HG03354 (cell line): ENCODE results near the gene VWA5B1.

Source experiments
- ATAC-seq: cut with Tn5 transposase; IDR thresholded peaks from one replicate; pipeline ENCODE4 v1.9.1; 2021; ENCODE audit warnings: mild to moderate bottlenecking; ENCODE audit not compliant: unreplicated experiment, poor library complexity, severe bottlenecking

The VWA5B1 gene

DNA sequence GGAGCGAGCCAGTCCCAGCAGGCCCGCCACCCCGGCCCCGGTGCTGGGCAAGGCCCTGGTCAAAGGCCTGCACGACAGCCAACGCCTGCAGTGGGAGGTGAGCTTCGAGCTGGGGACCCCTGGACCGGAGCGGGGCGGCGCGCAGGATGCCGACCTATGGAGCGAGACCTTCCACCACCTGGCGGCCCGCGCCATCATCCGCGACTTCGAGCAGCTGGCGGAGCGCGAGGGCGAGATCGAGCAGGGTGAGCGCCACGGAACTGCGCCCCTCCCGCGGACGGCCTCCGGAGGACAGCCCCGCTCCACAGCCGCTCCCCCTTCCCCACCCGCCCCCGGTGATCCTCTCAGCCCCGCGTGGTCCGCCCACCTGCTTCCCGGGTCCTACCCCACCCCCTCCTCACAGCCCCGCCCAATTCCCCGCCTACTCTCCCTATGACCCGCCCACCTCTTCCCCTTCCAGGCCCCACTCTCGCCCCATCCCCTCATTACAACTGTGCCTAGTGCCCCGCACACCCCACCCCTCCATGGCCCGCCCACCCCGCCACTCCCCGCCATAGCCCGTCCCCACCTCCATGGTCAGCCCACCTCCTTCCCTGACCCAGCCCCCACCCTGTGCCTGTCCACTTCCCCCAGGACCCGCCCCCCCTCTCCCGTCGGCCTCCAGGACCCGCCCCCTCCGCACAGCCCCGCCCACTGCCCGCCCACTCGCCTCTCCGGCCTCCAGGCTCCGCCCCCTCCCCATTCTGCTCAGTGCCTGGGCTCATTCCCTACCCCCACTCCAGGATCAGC lies 52.7 kb downstream of the VWA5B1 start:
- ATAC-seq: no peak

DNA sequence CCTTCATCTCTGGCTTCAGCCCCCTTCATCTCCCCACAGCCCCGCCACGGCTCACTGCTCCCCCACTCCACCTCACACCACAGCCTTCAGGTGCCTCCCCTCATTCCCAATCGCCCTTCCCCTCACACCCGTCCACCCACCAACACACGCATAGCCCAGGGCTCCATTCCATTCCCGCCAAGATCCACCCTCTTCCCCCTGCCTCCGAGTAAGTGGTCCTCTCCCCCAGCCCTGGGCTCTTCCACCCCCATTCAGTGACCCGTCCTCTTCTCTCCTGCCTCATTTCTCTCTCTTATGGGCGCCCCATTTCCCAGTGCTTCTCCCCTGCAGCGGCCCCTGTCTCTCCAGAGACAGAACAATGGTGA lies 53.2 kb downstream of the VWA5B1 start:
- ATAC-seq: no peak

DNA sequence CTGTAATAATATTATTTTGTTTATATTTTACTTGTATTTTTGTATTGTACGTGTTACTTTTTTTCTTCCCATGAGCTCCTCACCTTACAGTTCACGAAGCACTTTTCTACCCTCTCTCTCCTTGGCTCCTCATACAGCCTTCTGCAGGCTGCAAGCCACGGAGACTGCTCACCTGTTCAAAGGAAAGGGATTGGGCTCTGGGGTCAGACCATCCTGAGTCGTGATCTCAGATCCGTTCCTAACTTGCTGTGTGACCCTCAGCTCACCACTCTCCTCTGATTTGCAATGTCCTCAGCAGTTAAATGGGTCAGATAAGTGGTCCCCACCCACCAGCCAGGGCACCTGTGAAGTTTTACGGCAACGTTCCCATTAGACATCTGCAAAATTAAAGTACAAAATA lies 54.1 kb downstream of the VWA5B1 start:
- ATAC-seq: no peak

DNA sequence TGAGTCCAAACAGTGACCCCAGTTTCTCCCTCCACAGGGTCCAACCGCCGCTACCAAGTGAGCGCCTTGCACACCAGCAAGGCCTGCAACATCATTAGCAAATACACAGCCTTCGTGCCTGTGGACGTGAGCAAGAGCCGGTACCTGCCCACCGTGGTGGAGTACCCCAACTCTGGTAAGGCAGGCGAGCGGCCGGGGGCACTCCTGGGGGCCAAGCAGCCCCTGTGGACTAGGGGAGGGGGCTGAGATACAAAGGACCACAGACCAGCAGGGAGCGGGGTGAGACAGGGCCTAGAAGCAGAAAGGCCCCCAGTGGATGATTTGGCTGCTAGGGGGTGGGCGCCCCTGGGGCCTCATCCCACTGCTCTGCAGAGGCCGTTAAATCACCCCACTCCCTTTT lies 54.7 kb downstream of the VWA5B1 start:
- no peak for ATAC-seq

DNA sequence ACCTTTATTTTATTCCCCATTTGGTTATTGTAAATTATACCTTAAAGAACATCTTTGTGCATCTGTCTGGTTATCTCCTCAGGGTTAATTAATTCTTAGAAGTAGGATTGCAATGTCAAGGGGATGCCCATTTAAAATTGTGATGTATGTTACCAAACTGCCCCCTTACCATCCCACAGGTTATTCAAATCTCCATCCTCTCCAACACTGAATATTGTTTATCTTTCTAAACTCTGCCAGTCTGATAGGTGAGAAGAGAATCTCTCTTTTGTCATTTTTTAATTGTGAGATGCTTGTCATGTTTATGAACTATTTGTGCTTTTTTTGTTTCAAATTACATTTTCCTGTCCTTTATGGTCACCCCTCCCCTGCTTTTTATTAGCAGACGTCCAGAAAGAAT lies 55.8 kb downstream of the VWA5B1 start:
- ATAC-seq: no peak

DNA sequence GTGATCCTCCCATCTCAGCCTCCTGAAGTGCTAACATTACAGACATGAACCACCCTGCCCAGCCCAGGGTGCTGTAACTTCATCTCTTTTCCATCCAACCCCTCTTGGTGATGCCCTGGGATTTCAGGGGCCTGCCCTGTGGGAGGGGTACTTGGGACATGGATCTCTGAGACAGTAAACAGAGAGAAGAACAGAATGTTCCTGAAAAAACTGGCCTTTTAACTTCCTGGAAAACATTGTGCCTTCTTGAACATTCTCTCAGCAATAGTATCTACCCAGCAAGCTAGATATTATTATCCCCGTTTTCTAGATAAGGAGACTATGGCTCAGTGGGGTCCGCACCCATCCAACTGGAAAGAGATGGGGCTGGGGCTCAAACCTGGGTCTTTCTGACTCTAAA lies 57.0 kb downstream of the VWA5B1 start:
- ATAC-seq: no peak

DNA sequence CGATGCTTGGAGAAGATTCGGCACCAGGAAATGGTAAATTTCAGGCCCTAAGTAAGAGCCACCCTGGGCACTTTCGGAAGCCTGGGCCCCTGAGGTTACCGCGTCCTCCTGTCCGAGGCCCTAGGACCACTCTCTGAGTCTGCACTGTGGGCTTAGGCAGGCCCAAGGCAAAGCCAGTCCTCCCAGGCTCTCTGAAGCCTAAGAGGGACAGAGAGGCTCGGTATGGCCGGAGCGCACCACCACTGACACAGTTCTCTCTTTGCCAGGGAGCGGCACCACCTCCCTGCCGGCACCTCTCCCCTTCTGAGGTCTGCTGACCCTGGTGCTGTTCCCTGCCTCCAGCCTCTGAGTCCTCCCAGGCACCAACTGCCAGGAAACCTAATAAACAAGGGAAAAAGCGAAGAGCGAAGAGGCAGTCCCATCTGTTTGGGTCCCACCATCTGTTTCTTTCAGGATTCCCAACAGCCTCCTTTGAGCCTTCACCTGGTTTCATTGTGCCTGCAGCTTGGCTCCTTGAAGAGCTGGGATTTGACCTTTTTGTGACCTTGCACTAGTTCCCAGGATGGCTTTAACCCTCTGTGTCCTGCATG lies 57.7 kb downstream of the VWA5B1 start:
- no peak for ATAC-seq

DNA sequence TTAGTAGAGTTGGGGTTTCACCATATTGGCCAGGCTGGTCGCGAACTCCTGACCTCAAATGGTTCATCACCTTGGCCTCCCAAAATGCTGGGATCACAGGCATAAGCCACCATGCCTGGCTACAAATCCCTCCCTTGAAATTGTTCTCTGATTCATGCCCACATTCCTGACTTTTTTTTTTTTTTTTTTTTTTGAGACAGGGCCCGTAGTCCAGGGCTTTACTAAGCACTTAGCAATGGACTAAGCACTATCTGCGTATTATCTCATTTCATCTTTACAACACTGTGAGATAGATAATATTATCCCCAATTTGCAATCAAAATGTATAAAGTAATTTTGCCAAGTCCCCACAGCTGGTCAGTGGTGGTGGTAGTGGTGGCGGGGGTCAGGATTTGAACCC lies 58.9 kb downstream of the VWA5B1 start:
- ATAC-seq: no peak

DNA sequence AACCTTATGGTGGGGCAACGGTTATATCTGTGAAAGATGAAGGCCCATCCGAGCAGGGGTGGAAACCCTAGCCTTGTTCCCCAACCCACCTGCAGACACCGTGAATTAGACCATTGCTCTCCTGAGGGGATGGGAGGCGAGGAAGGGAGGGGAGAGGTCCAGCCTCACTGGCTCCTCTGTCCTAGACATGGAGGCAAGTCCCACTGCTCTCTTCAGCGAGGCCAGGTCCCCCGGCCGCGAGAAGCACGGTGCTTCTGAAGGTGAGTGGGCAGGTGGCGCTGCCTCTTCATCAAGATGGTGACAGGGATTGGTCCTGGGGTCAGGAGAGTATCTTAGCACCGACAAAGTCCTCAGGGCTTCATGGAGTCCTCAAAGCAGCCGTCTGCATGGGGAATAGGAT lies 59.3 kb downstream of the VWA5B1 start:
- ATAC-seq: no peak

DNA sequence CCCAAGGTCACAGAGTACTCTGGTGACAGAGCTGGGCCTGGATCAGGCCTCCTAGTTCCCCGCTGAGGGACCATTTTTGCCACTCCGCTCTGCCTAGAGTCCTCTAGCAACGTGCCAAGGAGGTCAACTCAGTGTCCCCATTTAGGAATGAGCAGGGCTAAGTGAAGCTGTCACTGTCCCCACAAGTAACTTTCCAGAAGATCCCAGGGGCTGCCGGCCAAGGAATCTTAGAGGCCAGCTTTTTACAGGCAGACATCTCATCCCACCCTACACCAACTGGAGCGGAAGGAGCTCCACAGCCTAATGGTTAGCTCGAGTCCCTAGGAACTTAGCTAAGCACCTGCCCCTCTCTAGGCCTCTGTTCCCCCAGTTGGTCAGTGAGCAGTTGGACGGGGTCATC lies 59.7 kb downstream of the VWA5B1 start:
- no peak for ATAC-seq

DNA sequence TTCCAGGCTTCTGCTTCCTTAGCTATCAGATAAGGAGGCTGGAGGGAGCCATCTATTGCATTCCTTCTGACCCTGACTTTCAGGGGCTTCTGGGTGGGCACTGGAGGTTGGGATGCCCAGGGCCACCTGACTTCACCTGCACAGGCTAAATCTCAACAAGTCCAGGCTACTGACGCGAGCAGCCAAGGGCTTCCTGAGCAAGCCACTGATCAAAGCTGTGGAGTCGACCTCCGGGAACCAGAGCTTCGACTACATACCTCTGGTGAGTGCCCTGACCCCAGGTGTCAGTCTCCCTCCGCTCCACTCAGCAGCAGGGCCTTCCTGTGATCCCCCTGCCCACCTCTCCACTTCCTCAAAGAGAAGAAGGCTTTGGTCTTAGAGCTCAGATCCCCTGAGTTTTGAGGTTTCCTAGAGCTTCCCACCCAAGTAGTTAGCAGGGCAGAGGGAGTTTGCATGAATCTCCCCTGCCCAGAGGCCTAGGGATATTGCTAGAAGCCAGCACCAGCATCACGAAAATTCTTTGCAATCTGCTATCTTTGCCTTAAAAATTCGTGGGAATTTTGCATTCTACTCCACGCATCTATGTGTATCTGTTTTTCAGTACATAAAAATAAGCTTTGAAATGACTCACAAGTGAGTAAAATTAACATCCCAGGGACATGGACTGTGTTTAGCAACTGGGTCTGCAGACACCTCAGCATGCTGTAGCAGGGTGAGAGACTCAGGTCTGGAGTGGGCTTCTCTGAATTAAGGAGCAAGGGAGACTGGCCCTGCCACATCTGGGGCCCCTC lies 61.4 kb downstream of the VWA5B1 start:
- no peak for ATAC-seq

DNA sequence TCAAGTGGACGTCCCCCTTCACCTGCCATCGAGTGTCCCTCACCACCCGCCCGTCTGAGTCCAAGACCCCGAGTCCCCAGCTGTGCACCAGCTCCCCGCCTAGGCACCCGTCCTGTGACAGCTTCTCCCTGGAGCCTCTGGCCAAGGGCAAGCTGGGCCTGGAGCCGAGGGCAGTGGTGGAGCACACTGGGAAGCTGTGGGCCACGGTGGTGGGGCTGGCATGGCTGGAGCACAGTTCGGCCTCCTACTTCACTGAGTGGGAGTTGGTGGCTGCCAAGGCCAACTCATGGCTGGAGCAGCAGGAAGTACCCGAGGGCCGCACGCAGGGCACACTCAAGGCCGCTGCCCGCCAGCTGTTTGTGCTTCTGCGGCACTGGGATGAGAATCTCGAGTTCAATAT lies 63.2 kb downstream of the VWA5B1 start:
- no peak for ATAC-seq

DNA sequence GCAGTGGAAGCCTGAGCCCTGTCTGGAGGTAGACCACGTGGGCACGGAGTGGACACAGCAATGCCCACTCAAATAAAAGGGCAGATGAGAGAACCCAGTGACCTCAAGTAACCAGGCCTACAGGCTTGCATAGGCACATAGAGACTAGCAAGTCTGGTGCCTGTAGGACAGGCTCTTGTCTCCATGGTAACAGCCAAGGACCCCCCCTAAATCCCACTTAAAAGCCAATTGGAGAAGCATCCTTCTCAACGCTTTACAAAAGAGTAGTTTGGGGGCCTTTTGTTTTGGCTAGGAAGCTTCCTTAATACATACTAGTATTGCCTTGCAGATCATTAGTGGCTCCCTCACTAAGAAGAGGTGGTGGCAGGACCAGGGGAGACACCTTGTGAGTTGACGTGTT lies 63.9 kb downstream of the VWA5B1 start:
- ATAC-seq: no peak

DNA sequence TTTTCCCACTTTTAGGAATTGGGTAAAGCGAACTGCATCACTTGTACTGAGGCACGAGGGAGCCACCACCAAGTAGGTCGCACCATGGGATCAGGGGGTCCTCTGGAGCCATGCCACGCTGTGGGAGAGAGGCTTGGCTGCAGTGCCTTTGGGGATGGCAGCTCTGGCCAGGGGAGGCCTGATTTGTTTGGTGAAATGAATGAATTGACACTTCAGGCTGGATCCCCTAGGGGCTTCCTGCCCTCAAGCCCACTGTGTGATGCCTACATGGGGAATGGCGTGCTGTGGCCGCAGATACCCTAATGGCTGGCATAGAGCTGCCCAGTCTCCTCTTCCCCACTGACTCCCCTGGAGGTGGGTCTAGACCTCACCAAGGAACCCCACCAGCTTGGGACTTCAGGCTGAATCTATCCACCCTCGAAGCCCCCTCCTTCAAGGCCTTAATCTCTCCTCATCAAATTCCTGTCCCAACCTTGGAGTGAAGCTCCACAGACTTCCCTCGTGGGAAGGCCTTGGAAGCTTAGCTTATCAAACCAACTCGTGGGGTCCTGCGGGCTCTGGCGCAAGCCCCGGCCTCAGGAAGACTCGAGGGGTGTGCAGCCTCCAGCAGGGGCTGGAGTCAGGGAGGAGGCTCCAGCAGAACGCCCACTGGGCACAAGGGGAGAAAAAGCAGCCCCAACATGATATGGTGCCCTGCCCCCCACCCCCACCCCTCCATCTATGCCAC lies 64.6 kb downstream of the VWA5B1 start:
- ATAC-seq: no peak

DNA sequence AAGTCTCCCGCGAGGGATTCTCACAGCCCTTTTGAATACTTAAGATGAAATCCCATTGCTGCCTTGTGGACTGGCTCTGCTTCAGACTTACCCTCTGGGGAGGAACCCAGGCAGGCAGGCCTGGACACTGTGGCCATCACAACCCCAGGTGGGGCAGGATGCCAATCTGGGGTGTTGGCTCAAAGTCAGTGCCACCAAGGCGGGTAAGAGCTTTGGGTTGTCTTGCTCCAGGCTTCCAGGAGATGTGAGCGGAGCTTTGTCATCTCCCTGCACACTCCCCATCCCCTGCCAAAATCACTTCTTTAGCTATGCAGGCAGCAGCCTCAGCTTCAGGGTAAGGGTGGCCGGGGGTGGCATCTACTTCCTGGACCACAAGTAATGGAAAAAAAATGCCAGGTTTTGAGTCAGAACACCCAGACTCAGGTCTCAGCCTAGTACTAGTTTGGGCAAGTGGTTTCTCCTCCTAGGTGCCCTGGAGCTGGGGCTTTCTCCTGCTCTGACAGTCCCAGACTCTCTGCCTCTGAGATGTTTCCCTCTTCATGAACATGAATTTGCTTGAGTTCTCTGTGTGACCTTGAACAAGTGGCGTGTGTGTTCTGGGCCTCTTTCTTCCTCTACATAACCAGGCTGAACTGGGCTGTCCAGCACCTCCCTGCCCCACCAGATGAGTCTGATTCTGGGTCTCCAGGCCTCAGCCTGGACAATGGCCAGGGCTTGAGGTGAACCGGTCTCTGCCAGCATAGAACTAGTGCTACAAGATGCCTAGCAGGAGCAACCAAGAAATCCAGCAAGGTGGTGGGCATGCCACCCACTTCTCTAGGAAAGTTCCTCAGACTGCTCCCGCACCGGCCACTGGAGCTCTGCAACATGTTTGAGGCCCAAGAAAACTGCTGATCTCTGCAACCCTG lies 65.4 kb downstream of the VWA5B1 start:
- ATAC-seq: no peak

DNA sequence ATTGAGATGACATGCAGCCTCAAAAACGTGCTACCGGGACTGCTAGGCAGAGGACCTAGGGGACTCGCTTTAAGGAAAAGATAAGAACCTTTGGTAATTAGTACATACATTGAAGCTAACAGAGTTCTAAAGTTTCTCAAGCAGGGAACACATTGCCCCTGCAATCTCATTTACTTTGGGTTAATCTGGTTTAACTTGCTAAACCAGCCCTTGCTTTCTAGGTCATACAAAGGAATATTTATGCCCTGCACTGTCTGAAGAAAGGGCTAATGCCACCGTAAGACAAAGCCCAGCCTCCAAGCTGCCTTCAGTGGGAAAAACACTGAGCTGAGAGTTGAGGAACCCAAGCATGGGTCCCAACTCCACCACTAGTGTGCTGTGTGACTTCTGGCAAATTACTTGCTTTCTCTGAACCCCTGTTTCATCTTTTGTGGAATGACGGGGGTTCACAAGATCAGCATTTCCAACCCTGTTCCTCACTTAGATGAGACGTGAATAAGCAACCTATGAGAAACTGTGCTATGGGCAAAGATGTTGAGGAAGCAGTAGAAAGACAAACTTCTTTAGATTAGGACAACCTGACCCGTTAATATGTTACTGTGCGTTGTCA lies 66.3 kb downstream of the VWA5B1 start:
- no peak for ATAC-seq

DNA sequence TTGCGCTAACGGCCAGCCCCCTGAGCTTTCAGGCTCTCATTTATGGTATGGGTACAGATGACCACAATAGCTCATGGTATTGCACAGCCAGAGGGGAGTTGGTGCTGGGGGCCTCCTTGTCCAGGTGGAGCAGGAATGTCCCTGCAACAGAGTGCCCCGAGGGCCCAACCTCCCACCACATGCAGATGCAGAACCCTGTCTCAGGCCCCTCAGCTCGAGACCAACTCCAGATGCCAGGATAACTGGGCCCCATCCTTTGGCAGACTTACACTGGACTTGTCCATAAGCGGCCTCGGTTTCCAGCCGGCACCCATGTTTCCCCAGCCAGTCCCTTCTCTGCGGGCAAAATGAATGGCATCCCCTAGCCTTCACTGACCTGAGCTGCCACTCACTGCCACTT lies 67.1 kb downstream of the VWA5B1 start:
- no peak for ATAC-seq

DNA sequence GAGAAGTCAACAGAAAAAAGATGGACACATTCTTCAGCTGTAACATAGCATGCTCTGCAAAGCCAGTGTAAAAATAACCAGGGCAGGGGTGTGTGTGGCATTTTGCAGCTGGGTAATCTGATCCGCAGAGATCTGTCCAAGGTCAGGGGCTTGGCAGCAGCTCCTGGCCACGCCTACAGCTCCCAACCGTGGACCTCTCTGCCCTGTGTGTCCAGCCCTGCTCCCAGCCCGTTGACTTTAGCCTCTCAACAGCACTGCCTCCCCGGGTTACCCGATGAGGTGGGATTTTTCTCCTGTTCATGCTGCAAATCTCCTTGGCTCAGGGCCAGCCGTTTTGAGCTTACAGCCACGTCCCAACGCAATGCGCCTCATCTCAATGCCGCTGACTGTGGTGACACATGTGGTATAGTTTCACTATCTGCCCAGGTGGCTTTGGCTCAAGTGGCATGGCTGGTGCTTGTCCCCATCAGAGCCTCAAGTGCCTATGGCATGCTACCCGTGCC lies 68.1 kb downstream of the VWA5B1 start:
- ATAC-seq: no peak
